ENCODE results near the gene FGR.

- TF ChIP-seq ZNF565 (CRISPR knock-in tag; conservative IDR thresholded peaks at IDR 0.05; ENCODE audit: low read depth), result no peak
- TF ChIP-seq ZFP30 (CRISPR knock-in tag; IDR thresholded peaks at IDR 0.05), result no peak
- TF ChIP-seq POU6F1 (CRISPR knock-in tag; IDR thresholded peaks at IDR 0.05; ENCODE audit: borderline replicate concordance, low read depth), result no peak
- no peak for TF ChIP-seq PATZ1 (CRISPR knock-in tag; IDR thresholded peaks at IDR 0.05; ENCODE audit: borderline replicate concordance)
These were observed 19.4 kb downstream of the FGR start for GRCh38 chr1:27615346-27616192.
